22Rv1 (cell line): ENCODE measurements around the gene ABCA7.

Source experiments
- CTCF ChIP-seq: fragments of 450-650 bp; IDR thresholded peaks from 2 replicates; pipeline ENCODE4 v1.5.1; 2017; ENCODE audit warnings: mild to moderate bottlenecking
- ZFX ChIP-seq: fragments of 450-650 bp; IDR thresholded peaks from 2 replicates; pipeline ENCODE4 v1.6.1; 2017; ENCODE audit warnings: antibody characterized with exemption, borderline replicate concordance

GRCh38 chr19:1003283-1003682 lies 36.6 kb upstream of the ABCA7 start:
- TF ChIP-seq CTCF: no peak
- no peak for TF ChIP-seq ZFX
